Lower lobe of right lung (tissue), 2 donors: ENCODE results near the gene SLC24A1. TPM values are rescaled to one million over a fixed set of nuclear protein-coding genes. Genes with fewer than 3 reads are reported as not detected.

Experiments used
- ATAC-seq, 2 donors: fragments of 200-7000 bp; cut with Tn5 transposase; one replicate each; pipeline ENCODE4 v1.9.1; 2020 to 2022; ENCODE audit warnings: mild to moderate bottlenecking in 2 of 2, moderate library complexity in 2 of 2
- DNase-seq: peaks from one replicate; pipeline ENCODE4 v3.0.0-alpha.2; 2020
- H3K27ac ChIP-seq: fragments of 200-600 bp; one replicate; pipeline ENCODE4 v1.8.0; 2022
- H3K27me3 ChIP-seq: fragments of 200-600 bp; one replicate; pipeline ENCODE4 v1.8.0; 2022; ENCODE audit warnings: low read depth
- H3K36me3 ChIP-seq: fragments of 200-600 bp; one replicate; pipeline ENCODE4 v1.8.0; 2022; ENCODE audit warnings: mild to moderate bottlenecking
- H3K4me1 ChIP-seq: fragments of 200-600 bp; one replicate; pipeline ENCODE4 v1.8.0; 2022
- H3K4me3 ChIP-seq: fragments of 200-600 bp; one replicate; pipeline ENCODE4 v1.8.0; 2022; ENCODE audit warnings: mild to moderate bottlenecking
- H3K9me3 ChIP-seq: fragments of 200-600 bp; one replicate; pipeline ENCODE4 v1.8.0; 2022
- intact Hi-C: fragments of 100-400 bp; cut with DNase I; formaldehyde crosslinking; loops from one replicate; pipeline ENCODE4 v1.11.0; 2022
- total RNA-seq: library from RNA; stranded (reverse); fragmentation: NEBNext Ultra II Directional; extraction: Animal tissue kit (Norgen Biotek cat#: 25700); gene quantifications from one replicate; pipeline ENCODE4 v1.2.1, GENCODE V29; 2021
- TF ChIP-seq, protein P1 (sequence below): fragments of 200-600 bp; IDR thresholded peaks from one replicate; pipeline ENCODE4 v1.8.0; 2022; ENCODE audit warnings: antibody characterized with exemption, mild to moderate bottlenecking
- donor health status: DM: no; HTN: yes; CAD: no; lungs with severe emphysema.

Gene SLC24A1
- total RNA-seq, 1 donor from 2014 or later, result 11.4 TPM

DNA sequence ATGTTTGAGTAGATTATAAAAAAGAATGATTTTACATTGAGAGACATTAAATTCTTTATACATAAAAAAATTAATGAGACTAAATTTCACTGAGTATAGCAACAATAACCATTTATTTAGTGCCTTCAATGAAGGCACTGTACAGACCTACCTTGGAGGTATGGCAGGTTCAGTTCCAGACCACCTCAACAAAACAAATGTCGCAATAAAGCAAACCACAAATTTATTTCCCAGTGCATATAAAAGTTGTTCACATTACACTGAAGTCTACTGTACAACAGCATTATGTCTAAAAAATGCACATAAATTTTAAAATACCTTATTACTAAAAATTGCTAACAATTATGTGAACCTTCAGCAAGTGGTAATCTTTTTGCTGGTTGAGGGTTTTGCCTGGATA lies 58.8 kb downstream of the SLC24A1 start:
- no peaks in the 10 kb centered on the region for H3K27me3 ChIP-seq
- ATAC-seq, result no peak

DNA sequence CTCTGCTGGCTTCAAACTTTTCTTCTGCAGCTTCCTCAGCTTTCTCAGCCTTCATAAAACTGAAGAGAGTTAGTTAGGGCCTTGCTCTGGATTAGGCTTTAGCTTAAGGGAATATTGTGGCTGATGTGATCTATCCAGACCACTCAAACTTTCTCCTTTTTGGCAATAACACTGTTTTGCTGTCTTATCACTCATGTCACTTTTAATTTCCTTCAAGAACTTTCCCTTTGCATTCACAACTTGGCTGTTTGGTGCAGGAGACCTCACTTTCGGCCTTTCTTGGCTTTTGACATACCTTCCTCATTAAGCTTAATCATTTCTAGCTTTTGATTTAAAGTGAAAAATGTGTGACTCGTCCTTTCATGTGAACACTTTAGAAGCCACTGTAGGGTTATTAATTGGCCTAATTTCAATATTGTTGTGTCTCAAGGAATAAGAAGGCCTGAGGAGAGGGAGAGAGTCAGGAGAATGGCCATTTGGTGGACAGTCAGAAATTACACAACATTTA lies 60.7 kb downstream of the SLC24A1 start:
- ATAC-seq, result no peak
- no peak overlapping the region for H3K27ac ChIP-seq
- no peak for DNase-seq
- TF ChIP-seq, protein P1, sequence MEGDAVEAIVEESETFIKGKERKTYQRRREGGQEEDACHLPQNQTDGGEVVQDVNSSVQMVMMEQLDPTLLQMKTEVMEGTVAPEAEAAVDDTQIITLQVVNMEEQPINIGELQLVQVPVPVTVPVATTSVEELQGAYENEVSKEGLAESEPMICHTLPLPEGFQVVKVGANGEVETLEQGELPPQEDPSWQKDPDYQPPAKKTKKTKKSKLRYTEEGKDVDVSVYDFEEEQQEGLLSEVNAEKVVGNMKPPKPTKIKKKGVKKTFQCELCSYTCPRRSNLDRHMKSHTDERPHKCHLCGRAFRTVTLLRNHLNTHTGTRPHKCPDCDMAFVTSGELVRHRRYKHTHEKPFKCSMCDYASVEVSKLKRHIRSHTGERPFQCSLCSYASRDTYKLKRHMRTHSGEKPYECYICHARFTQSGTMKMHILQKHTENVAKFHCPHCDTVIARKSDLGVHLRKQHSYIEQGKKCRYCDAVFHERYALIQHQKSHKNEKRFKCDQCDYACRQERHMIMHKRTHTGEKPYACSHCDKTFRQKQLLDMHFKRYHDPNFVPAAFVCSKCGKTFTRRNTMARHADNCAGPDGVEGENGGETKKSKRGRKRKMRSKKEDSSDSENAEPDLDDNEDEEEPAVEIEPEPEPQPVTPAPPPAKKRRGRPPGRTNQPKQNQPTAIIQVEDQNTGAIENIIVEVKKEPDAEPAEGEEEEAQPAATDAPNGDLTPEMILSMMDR, result no peak
- no peaks in the 10 kb centered on the region for H3K4me1 ChIP-seq
- no peaks in the 10 kb centered on the region for H3K27me3 ChIP-seq
- no peaks in the 10 kb centered on the region for H3K9me3 ChIP-seq
- H3K36me3 ChIP-seq, result no peaks in the 10 kb centered on the region
- intact Hi-C loops, result no loop called here
- no peak overlapping the region for H3K4me3 ChIP-seq

More for the DNA sequence above, 58.8 kb downstream of the SLC24A1 start:
- H3K9me3 ChIP-seq, result no peaks in the 10 kb centered on the region
- intact Hi-C loops, result no loop called here
- TF ChIP-seq, protein P1, result no peak
- no peak overlapping the region for H3K4me3 ChIP-seq
- no peaks in the 10 kb centered on the region for H3K4me1 ChIP-seq
- peaks cover 12% of the 10 kb centered on the region for H3K36me3 ChIP-seq
- H3K27ac ChIP-seq, result no peak overlapping the region
- no peak for DNase-seq

DNA sequence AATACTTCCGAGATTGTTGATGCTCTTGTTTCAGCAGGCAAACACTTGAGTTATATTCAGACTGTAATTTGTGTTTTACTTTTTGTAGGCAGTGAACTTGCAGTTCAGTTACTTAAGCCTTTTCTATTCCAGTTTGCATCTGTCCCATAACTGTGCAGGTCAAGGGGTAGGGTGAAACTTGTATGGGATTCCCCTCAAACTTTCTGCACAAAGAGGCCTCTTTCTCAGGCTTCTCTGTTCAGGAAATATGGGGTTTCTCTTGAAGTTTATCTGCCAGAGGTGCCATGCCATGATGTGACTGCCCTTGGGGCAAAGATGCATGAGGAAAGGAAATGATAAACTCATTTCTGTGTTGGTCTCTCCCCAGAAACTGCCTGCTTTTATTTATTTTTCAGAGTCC lies 66.7 kb downstream of the SLC24A1 start:
- no peak overlapping the region for H3K4me3 ChIP-seq
- intact Hi-C loops, result no loop called here
- TF ChIP-seq, protein P1, result no peak
- peaks cover 43% of the 10 kb centered on the region for H3K36me3 ChIP-seq
- no peak for ATAC-seq
- no peaks in the 10 kb centered on the region for H3K4me1 ChIP-seq
- no peak for DNase-seq
- H3K9me3 ChIP-seq, result no peaks in the 10 kb centered on the region
- no peak overlapping the region for H3K27ac ChIP-seq
- H3K27me3 ChIP-seq, result no peaks in the 10 kb centered on the region

DNA sequence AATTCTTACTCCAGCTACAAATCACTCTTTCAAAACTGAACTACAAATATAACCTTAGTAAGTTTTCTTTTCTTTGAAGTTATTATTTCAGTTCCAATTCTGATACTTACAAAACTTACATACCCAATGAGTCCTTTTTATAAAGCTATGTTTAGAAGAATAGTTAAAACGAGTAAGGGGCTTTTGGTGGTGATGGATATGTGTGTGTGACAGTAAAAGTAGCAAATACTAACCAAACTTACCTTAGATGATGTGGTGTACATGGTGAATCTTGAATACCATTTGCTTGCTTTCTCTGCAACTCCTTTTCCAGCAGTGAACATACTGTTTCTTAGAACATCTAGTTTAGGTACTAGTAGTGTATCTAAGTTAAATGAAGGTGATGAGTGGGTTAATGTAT lies 68.4 kb downstream of the SLC24A1 start:
- ATAC-seq, result no peak
- Histone ChIP-seq H3K36me3 (peaks cover 52% of the 10 kb centered on the region), H3K9me3 (no peaks in the 10 kb centered on the region), H3K4me1 (no peaks in the 10 kb centered on the region), H3K4me3 (no peak overlapping the region), H3K27me3 (no peaks in the 10 kb centered on the region), H3K27ac (no peak overlapping the region)
- intact Hi-C loops, result no loop called here
- no peak for DNase-seq
- TF ChIP-seq, protein P1, result no peak

DNA sequence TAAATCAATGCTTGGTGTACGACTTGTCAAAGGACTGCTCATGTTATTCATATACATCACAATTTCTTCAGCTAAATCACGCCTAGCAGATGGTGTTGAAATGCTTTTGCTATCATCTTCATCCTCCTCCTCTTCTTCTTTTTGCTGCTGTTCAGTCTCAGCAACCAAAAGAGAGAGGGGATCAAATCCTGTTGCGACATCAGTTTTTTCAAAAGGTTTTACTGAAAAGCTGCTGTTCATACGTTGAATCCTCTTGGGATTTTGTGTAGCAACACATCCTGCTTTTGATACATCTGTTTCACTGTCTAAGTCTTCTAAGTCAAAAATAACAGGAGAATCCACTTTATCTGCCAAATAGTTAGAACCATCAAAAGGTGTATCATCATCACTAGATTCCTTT lies 69.0 kb downstream of the SLC24A1 start:
- intact Hi-C loops, result no loop called here

More for the DNA sequence above, 69.0 kb downstream of the SLC24A1 start:
- TF ChIP-seq, protein P1, result no peak
- Histone ChIP-seq H3K36me3 (peaks cover 58% of the 10 kb centered on the region), H3K9me3 (no peaks in the 10 kb centered on the region), H3K27ac (no peak overlapping the region), H3K27me3 (no peaks in the 10 kb centered on the region), H3K4me3 (no peak overlapping the region), H3K4me1 (no peaks in the 10 kb centered on the region)
- DNase-seq (no peak), ATAC-seq (no peak)
